Breast epithelium (tissue), 4 donors: ENCODE measurements around the gene CRTAC1. TPM values are rescaled to one million over a fixed set of nuclear protein-coding genes. Genes with fewer than 3 reads are reported as not detected.
A peak's percentile ranks its signal among the peaks of the same experiment; 100 is the strongest.

Source experiments
- DNase-seq, 2 donors: peaks; one replicate each; pipeline ENCODE4 v3.0.0-alpha.2; 2019; ENCODE audit warnings: low spot score in 2 of 2
- H3K27ac ChIP-seq, 2 donors: fragments of 200-600 bp; sonication (generic) in 1 of 2; one replicate each; pipeline ENCODE4 v1.5.1; 2016 to 2019; ENCODE audit warnings: mild to moderate bottlenecking in 1 of 2
- H3K27me3 ChIP-seq, 2 donors: fragments of 200-600 bp; sonication (generic) in 1 of 2; one replicate each; pipeline versions ENCODE4 v1.5.1 to v1.6.0; 2017 to 2019; ENCODE audit warnings: control low read depth in 1 of 2, mild to moderate bottlenecking in 1 of 2
- H3K36me3 ChIP-seq: fragments of 200-600 bp; one replicate; pipeline ENCODE4 v1.5.1; 2019
- H3K4me1 ChIP-seq, 2 donors: fragments of 200-600 bp; sonication (generic); one replicate each; pipeline ENCODE4 v1.5.1; 2016 to 2019; ENCODE audit warnings: control low read depth in 1 of 2
- H3K4me3 ChIP-seq, 3 donors: fragments of 200-600 bp; sonication (generic); 1 replicate in 2 of 3; 2 replicates in 1 of 3; pipeline ENCODE4 v1.5.1; 2016 to 2019; ENCODE audit warnings: mild to moderate bottlenecking in 3 of 3, moderate library complexity in 2 of 3
- H3K9me3 ChIP-seq, 2 donors: fragments of 200-600 bp; sonication (generic) in 1 of 2; one replicate each; pipeline ENCODE4 v1.5.1; 2016 to 2019; ENCODE audit warnings: control low read depth in 1 of 2
- CTCF ChIP-seq, 3 donors: fragments of 450-650 bp; IDR thresholded peaks; one replicate each; pipeline ENCODE4 v1.5.1; 2016 to 2017; ENCODE audit warnings: antibody characterized with exemption in 3 of 3, mild to moderate bottlenecking in 3 of 3, moderate library complexity in 3 of 3
- POLR2A ChIP-seq: fragments of 450-650 bp; IDR thresholded peaks from one replicate; pipeline ENCODE4 v1.6.1; 2016; ENCODE audit warnings: antibody characterized with exemption, mild to moderate bottlenecking, moderate library complexity
- POLR2AphosphoS5 ChIP-seq, 3 donors: sonication (generic); formaldehyde crosslinking; IDR thresholded peaks; one replicate each; pipeline ENCODE4 v1.6.1; 2017; ENCODE audit warnings: antibody characterized with exemption in 3 of 3
- intact Hi-C: fragments of 100-400 bp; cut with DNase I; formaldehyde crosslinking; loops from one replicate; pipeline ENCODE4 v1.15.1; 2023; ENCODE audit warnings: low total_unique reads
- total RNA-seq, 3 donors: library from RNA; depleted of rRNA; stranded (reverse); fragments of >200 nt; gene quantifications; one replicate each; pipeline ENCODE4 v1.1.0, GENCODE V29; 2016

Gene CRTAC1
- total RNA-seq, 3 donors from 2014 or later, result 1.6 to 4.7 (median 1.9) TPM

- Histone ChIP-seq H3K4me1 (no peaks in the 10 kb centered on the region), H3K9me3 (no peaks in the 10 kb centered on the region), H3K4me3 (no peak overlapping the region), H3K36me3 (no peaks in the 10 kb centered on the region), H3K27ac (no peak overlapping the region), H3K27me3 (peaks cover 0 to 31% of the 10 kb centered on the region in 2 donors)
- TF ChIP-seq POLR2A (no peak), CTCF (IDR thresholded peaks at IDR 0.05) (peak in 2 of 3 donors; percentile 36 to 45), POLR2AphosphoS5 (IDR thresholded peaks at IDR 0.05) (no peak)
- no peak for DNase-seq
- intact Hi-C loops, result no loop called here
Measured at GRCh38 chr10:98028168-98028770, 2.2 kb downstream of the CRTAC1 start.

- Histone ChIP-seq H3K27me3 (peaks cover 0 to 11% of the 10 kb centered on the region in 2 donors), H3K9me3 (no peaks in the 10 kb centered on the region), H3K4me1 (no peaks in the 10 kb centered on the region), H3K4me3 (no peak overlapping the region), H3K27ac (no peak overlapping the region), H3K36me3 (no peaks in the 10 kb centered on the region)
- no peak for DNase-seq
- TF ChIP-seq CTCF (IDR thresholded peaks at IDR 0.05), result no peak
- no peak for TF ChIP-seq POLR2A
- TF ChIP-seq POLR2AphosphoS5 (IDR thresholded peaks at IDR 0.05), result no peak
- intact Hi-C loops, result loop anchor here (5.0 kb wide), 1 partner anchor 706 kb away; the partner anchor contains the start of gene FRAT1
Measured at GRCh38 chr10:98023024-98023423, 7.4 kb downstream of the CRTAC1 start.

- TF ChIP-seq CTCF (IDR thresholded peaks at IDR 0.05) (no peak), POLR2A (no peak), POLR2AphosphoS5 (IDR thresholded peaks at IDR 0.05) (no peak)
- Histone ChIP-seq H3K4me3 (no peak overlapping the region), H3K4me1 (no peaks in the 10 kb centered on the region), H3K9me3 (no peaks in the 10 kb centered on the region), H3K36me3 (no peaks in the 10 kb centered on the region), H3K27ac (no peak overlapping the region), H3K27me3 (peaks cover 0 to 6% of the 10 kb centered on the region in 2 donors)
- no peak for DNase-seq
- intact Hi-C loops, result loop anchor here (5.0 kb wide), 1 partner anchor 703 kb away; the partner anchor contains the start of gene FRAT1
Measured at GRCh38 chr10:98020784-98021183, 9.6 kb downstream of the CRTAC1 start.

GRCh38 chr10:98020254-98020653 lies 10.2 kb downstream of the CRTAC1 start:
- H3K4me1 ChIP-seq, result no peaks in the 10 kb centered on the region
- no peaks in the 10 kb centered on the region for H3K9me3 ChIP-seq
- no peaks in the 10 kb centered on the region for H3K36me3 ChIP-seq
- no peak for DNase-seq
- intact Hi-C loops, result loop anchor here (5.0 kb wide), 1 partner anchor 703 kb away; the partner anchor contains the start of gene FRAT1
- no peak overlapping the region for H3K4me3 ChIP-seq
- H3K27me3 ChIP-seq, result peaks cover 0 to under 1% of the 10 kb centered on the region in 2 donors
- TF ChIP-seq CTCF (IDR thresholded peaks at IDR 0.05), result no peak
- TF ChIP-seq POLR2A, result no peak
- no peak for TF ChIP-seq POLR2AphosphoS5 (IDR thresholded peaks at IDR 0.05)
- H3K27ac ChIP-seq, result no peak overlapping the region

- TF ChIP-seq CTCF (IDR thresholded peaks at IDR 0.05), result no peak
- no peaks in the 10 kb centered on the region for H3K4me1 ChIP-seq
- H3K27ac ChIP-seq, result no peak overlapping the region
- H3K27me3 ChIP-seq, result no peaks in the 10 kb centered on the region
- intact Hi-C loops, result loop anchor here (5.0 kb wide), 1 partner anchor 702 kb away; the partner anchor contains the start of gene FRAT1
- no peaks in the 10 kb centered on the region for H3K9me3 ChIP-seq
- H3K4me3 ChIP-seq, result no peak overlapping the region
- no peaks in the 10 kb centered on the region for H3K36me3 ChIP-seq
- DNase-seq, result no peak
Measured at GRCh38 chr10:98019784-98020183, 10.6 kb downstream of the CRTAC1 start.
